ENCODE results near the gene RCL1. TPM values are rescaled to one million over a fixed set of nuclear protein-coding genes. Genes with fewer than 3 reads are reported as not detected.
"Not testable (repeated sequence)": the region's sequence is repeated elsewhere in the genome, so short reads cannot be mapped to it uniquely, and the experiment has no call there.

RCL1 gene
- total and polyA plus RNA-seq, 2 donors (not counting 1 experiment from before 2014, with no cell fraction given), result 10.5 to 21.7 TPM

GRCh38 chr9:4750023-4750673 lies 42.6 kb upstream of the RCL1 start:
- Histone ChIP-seq H3K27ac (ENCODE audit: low read length in 2 of 2) (no peak overlapping the region), H3K4me1 (ENCODE audit: control insufficient read depth in 2 of 2, insufficient read depth in 2 of 2, low read length in 2 of 2) (no peaks in the 10 kb centered on the region), H4K20me1 (ENCODE audit: control insufficient read depth, insufficient read depth, low read length, poor library complexity, severe bottlenecking) (no peaks in the 10 kb centered on the region), H3K4me2 (replicated peaks; ENCODE audit: low read depth, low read length, poor library complexity, severe bottlenecking) (no peak overlapping the region), H3K36me3 (replicated peaks in 1 of 2; ENCODE audit: control extremely low read depth in 1 of 2, control insufficient read depth in 1 of 2, extremely low read depth in 1 of 2, insufficient read depth in 2 of 2, low read length in 1 of 2) (no peaks in the 10 kb centered on the region), H3K9me3 (ENCODE audit: control extremely low read depth in 1 of 3, control insufficient read depth in 2 of 3, insufficient read depth in 1 of 3, low read length in 2 of 3) (no peaks in the 10 kb centered on the region), H3K79me2 (ENCODE audit: control insufficient read depth, insufficient read depth, low read length) (no peaks in the 10 kb centered on the region), H3K4me3 (ENCODE audit: control extremely low read depth in 1 of 5, extremely low read depth in 1 of 5, insufficient read depth in 1 of 5, low read depth in 2 of 5, low read length in 4 of 5) (no peak overlapping the region), H3K9ac (ENCODE audit: low read length) (no peak overlapping the region), H2AFZ (ENCODE audit: insufficient read depth, low read depth, low read length, poor library complexity, severe bottlenecking) (no peak overlapping the region), H3K27me3 (replicated peaks in 1 of 4; ENCODE audit: control extremely low read depth in 1 of 4, control insufficient read depth in 3 of 4, insufficient read depth in 4 of 4, low read length in 3 of 4) (no peaks in the 10 kb centered on the region)
- POLR2A ChIA-PET, result interaction anchor here (0.8 kb wide), 1 partner anchor 9 kb away, joined by 5 read pairs; no protein-coding TSS in a partner anchor
- peak; percentile 77 for TF ChIP-seq CTCF (IDR thresholded peaks at IDR 0.05)
- no peak for TF ChIP-seq EZH2 (IDR thresholded peaks at IDR 0.05; ENCODE audit: borderline replicate concordance, insufficient read depth, low read depth, low read length, poor library complexity, severe bottlenecking)
- CTCF ChIA-PET, result interaction anchor here (0.6 to 2.5 kb wide), 14 partner anchors 9 to 1068 kb away, joined by 3 to 11 read pairs (median 3); partner anchors contain the start of genes AK3 and RCL1
- intact Hi-C loops (cut with micrococcal nuclease), result loop anchor here (5.0 kb wide), 1 partner anchor 148 kb away; no protein-coding TSS in a partner anchor
- no peak overlapping the region for H3K4me3 Mint-ChIP-seq
- H3K27ac Mint-ChIP-seq, result no peak overlapping the region
- DNase-seq (peak; percentile 59), ATAC-seq (ENCODE audit: low read depth) (peak; percentile 33)
- H3K9me3 Mint-ChIP-seq (ENCODE audit: insufficient read depth), result no peaks in the 10 kb centered on the region
- H3K4me1 Mint-ChIP-seq, result no peaks in the 10 kb centered on the region
- 66% methylated on average over 2 of the region's 8 CpGs for WGBS (ENCODE audit: insufficient coverage)
- no peaks in the 10 kb centered on the region for H3K27me3 Mint-ChIP-seq

GRCh38 chr9:4754530-4754929 lies 38.2 kb upstream of the RCL1 start:
- H3K9me3 Mint-ChIP-seq (ENCODE audit: insufficient read depth), result not testable (repeated sequence)

More at GRCh38 chr9:4754530-4754929, 38.2 kb upstream of the RCL1 start:
- H3K27me3 ChIP-seq (replicated peaks in 1 of 4; ENCODE audit: control extremely low read depth in 1 of 4, control insufficient read depth in 3 of 4, insufficient read depth in 4 of 4, low read length in 3 of 4); H3K4me1 Mint-ChIP-seq; DNase-seq; H3K36me3 ChIP-seq (replicated peaks in 1 of 2; ENCODE audit: control extremely low read depth in 1 of 2, control insufficient read depth in 1 of 2, extremely low read depth in 1 of 2, insufficient read depth in 2 of 2, low read length in 1 of 2); H3K9me3 ChIP-seq (ENCODE audit: control extremely low read depth in 1 of 3, control insufficient read depth in 2 of 3, insufficient read depth in 1 of 3, low read length in 2 of 3); H3K27ac Mint-ChIP-seq; H4K20me1 ChIP-seq (ENCODE audit: control insufficient read depth, insufficient read depth, low read length, poor library complexity, severe bottlenecking); H3K79me2 ChIP-seq (ENCODE audit: control insufficient read depth, insufficient read depth, low read length); H3K27me3 Mint-ChIP-seq; POLR2A ChIA-PET; H2AFZ ChIP-seq (ENCODE audit: insufficient read depth, low read depth, low read length, poor library complexity, severe bottlenecking); H3K4me3 Mint-ChIP-seq; H3K4me1 ChIP-seq (ENCODE audit: control insufficient read depth in 2 of 2, insufficient read depth in 2 of 2, low read length in 2 of 2); ATAC-seq (ENCODE audit: low read depth); H3K4me2 ChIP-seq (replicated peaks; ENCODE audit: low read depth, low read length, poor library complexity, severe bottlenecking); H3K4me3 ChIP-seq (ENCODE audit: control extremely low read depth in 1 of 5, extremely low read depth in 1 of 5, insufficient read depth in 1 of 5, low read depth in 2 of 5, low read length in 4 of 5); H3K27ac ChIP-seq (ENCODE audit: low read length in 2 of 2); H3K9ac ChIP-seq (ENCODE audit: low read length): not testable (repeated sequence)
- intact Hi-C loops (cut with micrococcal nuclease), result loop anchor here (5.0 kb wide), 1 partner anchor 152 kb away; no protein-coding TSS in a partner anchor
- CTCF ChIA-PET, result interaction anchor here (0.6 to 2.3 kb wide), 5 partner anchors 9 to 1554 kb away, joined by 3 to 6 read pairs (median 4); no protein-coding TSS in a partner anchor

All from B cell (primary cell).